Endodermal cell (in vitro differentiated cells): ENCODE data around the gene TLR2. TPM values are rescaled to one million over a fixed set of nuclear protein-coding genes. Genes with fewer than 3 reads are reported as not detected.
"Not testable (repeated sequence)": the region's sequence is repeated elsewhere in the genome, so short reads cannot be mapped to it uniquely, and the experiment has no call there.

Source experiments
- DNase-seq: peaks from one replicate; pipeline ENCODE4 v3.0.0-alpha.2; 2017
- H3K27ac ChIP-seq: 2 replicates; pipeline ENCODE4 v1.5.1; 2013; ENCODE audit warnings: mild to moderate bottlenecking, low read depth, low read length, moderate library complexity
- H3K27me3 ChIP-seq: 2 replicates; pipeline ENCODE4 v1.6.1; 2013; ENCODE audit warnings: mild to moderate bottlenecking, low read length, moderate library complexity; ENCODE audit not compliant: insufficient read depth, control insufficient read depth, poor library complexity, severe bottlenecking
- H3K36me3 ChIP-seq: 2 replicates; pipeline ENCODE4 v1.7.0; 2013; ENCODE audit warnings: mild to moderate bottlenecking, low read length, moderate library complexity; ENCODE audit not compliant: control insufficient read depth, insufficient read depth
- H3K4me1 ChIP-seq: one replicate; pipeline ENCODE4 v1.7.0; 2013; ENCODE audit warnings: low read length; ENCODE audit not compliant: control insufficient read depth, insufficient read depth
- H3K4me3 ChIP-seq: 2 replicates; pipeline ENCODE4 v1.5.1; 2013; ENCODE audit warnings: mild to moderate bottlenecking, low read length, moderate library complexity
- H3K9ac ChIP-seq: 2 replicates; pipeline ENCODE4 v1.6.1; 2013; ENCODE audit warnings: mild to moderate bottlenecking, low read length, moderate library complexity; ENCODE audit not compliant: poor library complexity, severe bottlenecking; ENCODE audit errors: extremely low read depth
- H3K9me3 ChIP-seq: 2 replicates; pipeline ENCODE4 v1.6.1; 2013; ENCODE audit warnings: mild to moderate bottlenecking, low read length, moderate library complexity; ENCODE audit not compliant: control insufficient read depth
- H3K27ac Mint-ChIP-seq: 2 replicates; pipeline ENCODE4 v1.8.0; 2020; ENCODE audit warnings: mixed read lengths
- H3K27me3 Mint-ChIP-seq: 2 replicates; pipeline ENCODE4 v1.8.0; 2021; ENCODE audit warnings: mild to moderate bottlenecking, mixed read lengths; ENCODE audit not compliant: insufficient read depth
- H3K36me3 Mint-ChIP-seq: 2 replicates; pipeline ENCODE4 v1.8.0; 2020; ENCODE audit warnings: low read depth, mixed read lengths
- H3K4me1 Mint-ChIP-seq: 2 replicates; pipeline ENCODE4 v1.8.0; 2020; ENCODE audit warnings: mixed read lengths
- H3K4me3 Mint-ChIP-seq: 2 replicates; pipeline ENCODE4 v1.8.0; 2020; ENCODE audit warnings: mild to moderate bottlenecking, moderate library complexity, mixed read lengths
- H3K9me3 Mint-ChIP-seq: 2 replicates; pipeline ENCODE4 v1.8.0; 2020; ENCODE audit warnings: mild to moderate bottlenecking, mixed read lengths
- WGBS, 2 experiments: methylation state at CpG; one replicate each; pipeline versions ENCODE4 v1.1.5 to v1.1.7; 2013; ENCODE audit warnings: missing lambda C conversion rate in 2 of 2, mixed read lengths in 1 of 2; ENCODE audit not compliant: insufficient coverage in 1 of 2, insufficient read length in 1 of 2; 5-methylcytosine and 5-hydroxymethylcytosine counted together
- total RNA-seq, 2 donors: library from RNA; stranded (reverse); fragmentation: NEBNext Ultra II Directional in 1 of 2; extraction: Animal tissue kit (Norgen Biotek cat#: 25700) in 1 of 2; gene quantifications; 2 replicates in 1 of 2; 3 replicates in 1 of 2; pipeline ENCODE4 v1.2.1, GENCODE V29; 2021
- TF ChIP-seq, protein P1 (sequence below): fragments of 200-600 bp; sonication (generic); conservative IDR thresholded peaks from 2 replicates; pipeline ENCODE4 v1.5.0; 2021; ENCODE audit warnings: antibody characterized with exemption, mild to moderate bottlenecking

Gene TLR2
- total RNA-seq, 2 donors from 2014 or later, result 0.53 to 0.89 TPM

GRCh38 chr4:153661908-153662307 lies 22.2 kb upstream of the TLR2 start:
- TF ChIP-seq, protein P1, sequence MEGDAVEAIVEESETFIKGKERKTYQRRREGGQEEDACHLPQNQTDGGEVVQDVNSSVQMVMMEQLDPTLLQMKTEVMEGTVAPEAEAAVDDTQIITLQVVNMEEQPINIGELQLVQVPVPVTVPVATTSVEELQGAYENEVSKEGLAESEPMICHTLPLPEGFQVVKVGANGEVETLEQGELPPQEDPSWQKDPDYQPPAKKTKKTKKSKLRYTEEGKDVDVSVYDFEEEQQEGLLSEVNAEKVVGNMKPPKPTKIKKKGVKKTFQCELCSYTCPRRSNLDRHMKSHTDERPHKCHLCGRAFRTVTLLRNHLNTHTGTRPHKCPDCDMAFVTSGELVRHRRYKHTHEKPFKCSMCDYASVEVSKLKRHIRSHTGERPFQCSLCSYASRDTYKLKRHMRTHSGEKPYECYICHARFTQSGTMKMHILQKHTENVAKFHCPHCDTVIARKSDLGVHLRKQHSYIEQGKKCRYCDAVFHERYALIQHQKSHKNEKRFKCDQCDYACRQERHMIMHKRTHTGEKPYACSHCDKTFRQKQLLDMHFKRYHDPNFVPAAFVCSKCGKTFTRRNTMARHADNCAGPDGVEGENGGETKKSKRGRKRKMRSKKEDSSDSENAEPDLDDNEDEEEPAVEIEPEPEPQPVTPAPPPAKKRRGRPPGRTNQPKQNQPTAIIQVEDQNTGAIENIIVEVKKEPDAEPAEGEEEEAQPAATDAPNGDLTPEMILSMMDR, result no peak
- H3K9me3 ChIP-seq, result no peaks in the 10 kb centered on the region
- WGBS, 2 experiments, result 100% methylated on average over 1 of the region's 1 CpG; no CpG with 5 or more reads in 1 of the 2 experiments
- Mint-ChIP-seq H3K27ac (no peak overlapping the region), H3K4me1 (no peaks in the 10 kb centered on the region), H3K4me3 (no peak overlapping the region), H3K36me3 (no peaks in the 10 kb centered on the region), H3K27me3 (peaks cover 11% of the 10 kb centered on the region), H3K9me3 (peaks cover 19% of the 10 kb centered on the region)
- H3K9ac ChIP-seq, result no peak overlapping the region
- no peaks in the 10 kb centered on the region for H3K4me1 ChIP-seq
- DNase-seq, result no peak
- no peaks in the 10 kb centered on the region for H3K36me3 ChIP-seq
- H3K4me3 ChIP-seq, result no peak overlapping the region
- H3K27ac ChIP-seq, result no peak overlapping the region
- no peaks in the 10 kb centered on the region for H3K27me3 ChIP-seq

DNA sequence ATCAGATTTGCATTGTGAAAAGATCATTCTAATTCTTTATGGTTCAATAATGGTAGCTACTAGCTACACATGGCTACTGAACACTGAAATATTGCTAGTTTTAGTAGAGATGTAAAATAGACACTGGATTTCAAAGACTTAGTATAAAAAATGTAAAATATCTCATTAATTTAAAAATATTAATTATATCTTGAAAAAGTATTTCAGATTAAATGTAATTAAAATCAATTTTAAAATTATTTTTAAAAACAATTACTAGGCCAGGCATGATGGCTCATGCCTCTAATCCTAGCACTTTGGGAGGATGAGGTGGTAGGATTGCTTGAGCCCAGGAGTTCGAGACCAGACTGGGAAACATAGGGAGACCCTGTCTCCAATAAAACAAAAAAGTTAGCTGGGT lies 20.4 kb upstream of the TLR2 start:
- no peak for DNase-seq
- H3K4me1 ChIP-seq, result no peaks in the 10 kb centered on the region
- H3K9ac ChIP-seq, result no peak overlapping the region
- Mint-ChIP-seq H3K9me3 (peaks cover 19% of the 10 kb centered on the region), H3K4me3 (no peak overlapping the region), H3K27ac (no peak overlapping the region), H3K36me3 (no peaks in the 10 kb centered on the region), H3K27me3 (peaks cover 14% of the 10 kb centered on the region), H3K4me1 (no peaks in the 10 kb centered on the region)
- H3K27me3 ChIP-seq, result no peaks in the 10 kb centered on the region
- H3K9me3 ChIP-seq, result no peaks in the 10 kb centered on the region
- TF ChIP-seq, protein P1, result no peak
- WGBS, 2 experiments, result 89 to 100% methylated on average over 1 of the region's 1 CpG
- H3K4me3 ChIP-seq, result no peak overlapping the region
- H3K36me3 ChIP-seq, result no peaks in the 10 kb centered on the region
- H3K27ac ChIP-seq, result no peak overlapping the region

DNA sequence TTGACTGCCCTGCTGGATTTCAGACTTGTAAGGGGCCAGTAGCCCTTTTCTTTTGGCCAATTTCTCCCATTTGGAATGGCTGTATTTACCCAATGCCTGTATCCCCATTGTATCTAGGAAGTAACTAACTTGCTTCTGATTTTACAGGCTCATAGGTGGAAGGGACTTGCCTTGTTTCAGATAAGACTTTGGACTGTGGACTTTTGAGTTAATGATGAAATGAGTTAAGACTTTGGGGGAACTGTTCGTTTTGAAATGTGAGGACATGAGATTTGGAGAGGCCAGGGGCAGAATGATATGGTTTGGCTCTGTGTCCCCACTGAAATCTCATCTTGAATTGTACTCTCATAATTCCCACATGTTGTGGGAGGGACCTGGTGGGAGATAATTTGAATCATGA lies 17.6 kb upstream of the TLR2 start:
- not testable (repeated sequence) for H3K4me1 Mint-ChIP-seq, H3K9me3 ChIP-seq, H3K27ac Mint-ChIP-seq, H3K4me3 ChIP-seq, DNase-seq, H3K36me3 Mint-ChIP-seq, H3K27ac ChIP-seq, H3K4me1 ChIP-seq, H3K4me3 Mint-ChIP-seq, H3K36me3 ChIP-seq, H3K27me3 ChIP-seq, H3K9ac ChIP-seq
- Mint-ChIP-seq H3K9me3 (peaks cover 19% of the 10 kb centered on the region), H3K27me3 (peaks cover 20% of the 10 kb centered on the region)
- WGBS, 2 experiments, result 82 to 83% methylated on average over 1 of the region's 1 CpG

DNA sequence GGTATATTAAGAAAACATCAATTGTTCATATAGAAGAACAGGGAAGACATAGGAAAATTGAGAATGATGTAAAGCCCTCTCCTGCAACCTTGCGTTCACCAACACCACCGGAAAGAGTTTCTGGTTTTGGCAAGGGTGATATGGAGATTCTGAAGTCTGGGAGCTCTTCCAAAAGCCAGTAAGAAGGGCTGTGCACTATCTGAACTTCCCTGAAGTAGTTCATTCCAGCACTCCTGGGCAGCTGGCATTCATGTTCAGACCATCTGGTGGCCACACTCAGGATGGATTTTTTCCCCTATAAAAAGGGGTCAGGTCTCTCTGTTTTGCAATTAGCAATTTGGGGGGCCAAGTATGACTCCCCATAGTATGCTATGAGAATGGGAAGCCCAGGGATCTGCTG lies 15.4 kb upstream of the TLR2 start:
- peaks cover 11% of the 10 kb centered on the region for H3K9me3 Mint-ChIP-seq
- Histone ChIP-seq H3K4me1 (no peaks in the 10 kb centered on the region), H3K27me3 (no peaks in the 10 kb centered on the region), H3K4me3 (no peak overlapping the region), H3K27ac (no peak overlapping the region), H3K9ac (no peak overlapping the region), H3K36me3 (no peaks in the 10 kb centered on the region), H3K9me3 (no peaks in the 10 kb centered on the region)
- TF ChIP-seq, protein P1, result no peak
- H3K27ac Mint-ChIP-seq, result no peak overlapping the region
- no peaks in the 10 kb centered on the region for H3K36me3 Mint-ChIP-seq
- no peak overlapping the region for H3K4me3 Mint-ChIP-seq
- peaks cover 18% of the 10 kb centered on the region for H3K27me3 Mint-ChIP-seq
- no peaks in the 10 kb centered on the region for H3K4me1 Mint-ChIP-seq
- no peak for DNase-seq
- WGBS, 2 experiments, result 94% methylated on average over 2 of the region's 2 CpGs
